Gastrocnemius medialis (tissue), 4 donors: Measurements from ENCODE around the gene PIM3. TPM values are rescaled to one million over a fixed set of nuclear protein-coding genes. Genes with fewer than 3 reads are reported as not detected.

Experiments used
- ATAC-seq, 2 donors: fragments of 150-250 bp; one replicate each; pipeline ENCODE4 v1.9.1; 2016
- DNase-seq, 2 donors: peaks; one replicate each; pipeline ENCODE4 v3.0.0-alpha.2; 2019
- H3K27ac ChIP-seq, 4 donors: fragments of 200-600 bp; sonication (generic); 1 replicate in 1 of 4; 2 replicates in 3 of 4; pipeline ENCODE4 v1.5.1; 2016 to 2018; ENCODE audit warnings: mild to moderate bottlenecking in 2 of 4, moderate library complexity in 1 of 4
- H3K27me3 ChIP-seq, 3 donors: fragments of 200-600 bp; sonication (generic) in 2 of 3; 1 replicate in 1 of 3; 2 replicates in 2 of 3; pipeline versions ENCODE4 v1.5.1 to v1.6.0; 2016 to 2019; ENCODE audit warnings: mild to moderate bottlenecking in 1 of 3, moderate library complexity in 1 of 3
- H3K36me3 ChIP-seq, 2 donors: fragments of 200-600 bp; sonication (generic) in 1 of 2; one replicate each; pipeline ENCODE4 v1.5.1; 2017 to 2018
- H3K4me1 ChIP-seq, 2 donors: fragments of 200-600 bp; sonication (generic) in 1 of 2; one replicate each; pipeline ENCODE4 v1.5.1; 2016 to 2017; ENCODE audit warnings: mild to moderate bottlenecking in 2 of 2
- H3K4me3 ChIP-seq, 4 donors: fragments of 200-600 bp; sonication (generic) in 3 of 4; 1 replicate in 1 of 4; 2 replicates in 3 of 4; pipeline ENCODE4 v1.5.1; 2016 to 2019; ENCODE audit warnings: mild to moderate bottlenecking in 2 of 4
- H3K9me3 ChIP-seq, 3 donors: fragments of 200-600 bp; sonication (generic) in 2 of 3; 1 replicate in 1 of 3; 2 replicates in 2 of 3; pipeline ENCODE4 v1.5.1; 2016 to 2019
- POLR2A ChIP-seq, 2 donors: fragments of 450-650 bp; IDR thresholded peaks; one replicate each; pipeline ENCODE4 v1.6.1; 2017; ENCODE audit warnings: antibody characterized with exemption in 2 of 2, mild to moderate bottlenecking in 2 of 2, moderate library complexity in 2 of 2
- in situ Hi-C, 4 donors: fragments of 200-750 bp; cut with MboI; loops; one replicate each; pipeline versions ENCODE4 v1.15.0 to v1.8.0; 2017; ENCODE audit warnings: low sequenced_read_pairs in 4 of 4
- intact Hi-C: fragments of 100-400 bp; cut with DNase I; formaldehyde crosslinking; loops from one replicate; pipeline ENCODE4 v1.15.1; 2023; ENCODE audit warnings: low total_unique reads
- total RNA-seq, 4 donors: library from RNA; depleted of rRNA; stranded (reverse); fragments of >200 nt; gene quantifications; one replicate each; pipeline versions ENCODE4 v1.1.0 to v1.2.3, GENCODE V29; 2016
- TF ChIP-seq, protein P1 (sequence below), 5 experiments: fragments of 450-650 bp in 3 of 5; fragments of 200-600 bp in 2 of 5; sonication (generic) in 2 of 5; IDR thresholded peaks in 4 of 5; conservative IDR thresholded peaks in 1 of 5; 1 replicate in 4 of 5; 2 replicates in 1 of 5; pipeline ENCODE4 v1.5.1; 2016 to 2019; ENCODE audit warnings: antibody characterized with exemption in 5 of 5, mild to moderate bottlenecking in 3 of 5, moderate library complexity in 3 of 5

Gene PIM3
- total RNA-seq, 4 donors from 2014 or later = 165 to 327 (median 188) TPM

DNA sequence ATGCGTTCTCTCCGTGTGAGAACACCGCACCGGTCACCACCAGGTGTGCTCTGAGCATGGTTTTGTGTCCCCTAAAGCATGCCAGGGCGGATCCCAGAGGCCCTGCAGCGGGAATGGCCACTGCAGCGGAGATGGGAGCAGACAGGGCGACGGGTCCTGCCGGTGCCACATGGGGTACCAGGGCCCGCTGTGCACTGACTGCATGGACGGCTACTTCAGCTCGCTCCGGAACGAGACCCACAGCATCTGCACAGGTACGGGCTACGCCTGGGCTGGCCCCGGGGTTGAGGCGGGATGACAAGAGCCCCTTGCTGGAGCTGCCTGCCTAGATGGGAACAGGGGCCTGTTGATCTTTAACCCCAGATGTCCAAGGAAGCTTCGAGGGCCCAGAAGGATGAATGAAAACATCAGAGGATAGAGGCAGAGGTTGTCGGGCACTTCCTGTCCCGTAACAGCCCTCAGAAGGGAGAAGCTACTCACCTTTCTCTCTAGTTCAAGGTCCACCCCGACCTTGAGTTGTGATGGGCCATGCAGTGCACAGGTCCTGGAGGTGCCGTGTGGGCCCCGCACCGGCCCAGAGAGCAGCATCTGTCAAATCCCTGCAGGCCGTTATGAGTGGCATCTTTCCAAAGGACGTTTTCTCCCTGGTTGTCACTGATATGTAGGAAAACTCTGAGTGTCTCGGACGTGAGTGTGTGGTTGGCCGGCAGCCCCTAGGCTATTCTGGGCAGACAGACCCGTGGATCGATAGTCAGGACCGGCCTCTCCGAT, 38.9 kb upstream of the PIM3 start:
- intact Hi-C loops (no loop called here), in situ Hi-C loops (no loop called here)
- TF ChIP-seq POLR2A (IDR thresholded peaks at IDR 0.05) = no peak
- TF ChIP-seq, protein P1, sequence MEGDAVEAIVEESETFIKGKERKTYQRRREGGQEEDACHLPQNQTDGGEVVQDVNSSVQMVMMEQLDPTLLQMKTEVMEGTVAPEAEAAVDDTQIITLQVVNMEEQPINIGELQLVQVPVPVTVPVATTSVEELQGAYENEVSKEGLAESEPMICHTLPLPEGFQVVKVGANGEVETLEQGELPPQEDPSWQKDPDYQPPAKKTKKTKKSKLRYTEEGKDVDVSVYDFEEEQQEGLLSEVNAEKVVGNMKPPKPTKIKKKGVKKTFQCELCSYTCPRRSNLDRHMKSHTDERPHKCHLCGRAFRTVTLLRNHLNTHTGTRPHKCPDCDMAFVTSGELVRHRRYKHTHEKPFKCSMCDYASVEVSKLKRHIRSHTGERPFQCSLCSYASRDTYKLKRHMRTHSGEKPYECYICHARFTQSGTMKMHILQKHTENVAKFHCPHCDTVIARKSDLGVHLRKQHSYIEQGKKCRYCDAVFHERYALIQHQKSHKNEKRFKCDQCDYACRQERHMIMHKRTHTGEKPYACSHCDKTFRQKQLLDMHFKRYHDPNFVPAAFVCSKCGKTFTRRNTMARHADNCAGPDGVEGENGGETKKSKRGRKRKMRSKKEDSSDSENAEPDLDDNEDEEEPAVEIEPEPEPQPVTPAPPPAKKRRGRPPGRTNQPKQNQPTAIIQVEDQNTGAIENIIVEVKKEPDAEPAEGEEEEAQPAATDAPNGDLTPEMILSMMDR (IDR thresholded peaks at IDR 0.05 in 4 of 5, conservative IDR thresholded peaks at IDR 0.05 in 1 of 5) = no peak
- DNase-seq (no peak), ATAC-seq (no peak)
- H3K4me1 ChIP-seq = peaks cover 13 to 19% of the 10 kb centered on the region in 2 donors
- H3K9me3 ChIP-seq = no peaks in the 10 kb centered on the region
- peaks cover 0 to 32% of the 10 kb centered on the region in 2 donors for H3K36me3 ChIP-seq
- H3K27me3 ChIP-seq = no peaks in the 10 kb centered on the region
- H3K27ac ChIP-seq = no peak overlapping the region
- H3K4me3 ChIP-seq = no peak overlapping the region

DNA sequence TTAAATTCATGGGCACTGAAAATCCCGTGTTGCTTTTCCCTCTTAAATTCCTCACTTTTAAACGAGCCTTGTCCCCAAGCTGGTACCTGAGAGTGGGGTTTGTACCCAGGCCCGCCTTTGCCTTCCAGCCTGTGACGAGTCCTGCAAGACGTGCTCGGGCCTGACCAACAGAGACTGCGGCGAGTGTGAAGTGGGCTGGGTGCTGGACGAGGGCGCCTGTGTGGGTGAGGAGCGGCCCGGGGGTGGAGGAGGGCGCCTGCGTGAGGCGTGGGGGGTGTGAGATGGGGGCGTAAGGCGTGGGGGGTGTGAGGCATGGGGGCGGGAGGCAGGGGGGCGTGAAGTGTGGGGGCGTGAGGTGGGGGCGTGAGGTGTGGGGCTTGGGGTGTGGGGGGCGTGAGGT, 38.1 kb upstream of the PIM3 start:
- Histone ChIP-seq H3K4me3 (no peak overlapping the region), H3K27ac (no peak overlapping the region), H3K36me3 (peaks cover 0 to 32% of the 10 kb centered on the region in 2 donors), H3K9me3 (no peaks in the 10 kb centered on the region), H3K27me3 (no peaks in the 10 kb centered on the region), H3K4me1 (peaks cover 7 to 12% of the 10 kb centered on the region in 2 donors)
- TF ChIP-seq POLR2A (IDR thresholded peaks at IDR 0.05) = no peak
- TF ChIP-seq, protein P1 (IDR thresholded peaks at IDR 0.05 in 4 of 5, conservative IDR thresholded peaks at IDR 0.05 in 1 of 5) = no peak
- DNase-seq = no peak
- ATAC-seq = no peak
- intact Hi-C loops = no loop called here
- in situ Hi-C loops = no loop called here

- Histone ChIP-seq H3K27me3 (no peaks in the 10 kb centered on the region), H3K9me3 (no peaks in the 10 kb centered on the region), H3K4me1 (peaks cover 7 to 9% of the 10 kb centered on the region in 2 donors), H3K4me3 (no peak overlapping the region), H3K36me3 (peaks cover 0 to 32% of the 10 kb centered on the region in 2 donors), H3K27ac (no peak overlapping the region)
- intact Hi-C loops = no loop called here
- TF ChIP-seq, protein P1 (IDR thresholded peaks at IDR 0.05 in 4 of 5, conservative IDR thresholded peaks at IDR 0.05 in 1 of 5) = no peak
- TF ChIP-seq POLR2A (IDR thresholded peaks at IDR 0.05) = no peak
- ATAC-seq (no peak), DNase-seq (no peak)
- in situ Hi-C loops = no loop called here
Observed at GRCh38 chr22:49922926-49923325, 37.6 kb upstream of the PIM3 start.

DNA sequence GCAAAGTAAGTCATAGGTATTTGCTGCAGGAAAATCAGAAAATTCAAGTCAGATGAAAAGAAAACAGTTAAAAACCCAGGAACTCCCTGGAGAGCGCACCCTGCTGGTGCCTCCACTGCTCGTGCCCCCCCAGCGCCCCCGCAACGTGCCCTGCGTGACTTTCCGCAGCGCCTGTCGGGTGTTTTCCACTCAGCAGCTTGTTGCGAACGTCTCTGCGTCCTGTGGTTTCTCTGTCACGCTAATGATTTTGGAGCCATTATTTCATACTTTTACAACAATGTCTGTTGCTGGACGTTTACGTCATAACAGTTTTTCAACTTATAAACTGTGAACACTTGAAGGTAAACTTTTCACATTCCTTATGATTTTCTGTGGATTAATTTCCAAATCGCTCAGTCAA, 37.1 kb upstream of the PIM3 start:
- ATAC-seq (no peak), DNase-seq (no peak)
- H3K27me3 ChIP-seq = no peaks in the 10 kb centered on the region
- TF ChIP-seq, protein P1 (IDR thresholded peaks at IDR 0.05 in 4 of 5, conservative IDR thresholded peaks at IDR 0.05 in 1 of 5) = no peak
- no peak for TF ChIP-seq POLR2A (IDR thresholded peaks at IDR 0.05)
- no peak overlapping the region for H3K4me3 ChIP-seq
- intact Hi-C loops = no loop called here
- no peaks in the 10 kb centered on the region for H3K9me3 ChIP-seq
- H3K36me3 ChIP-seq = peaks cover 0 to 32% of the 10 kb centered on the region in 2 donors
- peaks cover 7 to 9% of the 10 kb centered on the region in 2 donors for H3K4me1 ChIP-seq
- in situ Hi-C loops = no loop called here
- no peak overlapping the region for H3K27ac ChIP-seq
